NCI-H1092 (cell line): ENCODE data around the gene HS6ST2.
A peak's percentile ranks its signal among the peaks of the same experiment; 100 is the strongest.

Source experiments
- DNase-seq: peaks from one replicate; lab custom pipeline; 2025; lab: John Stamatoyannopoulos, UW

HS6ST2 gene

DNA sequence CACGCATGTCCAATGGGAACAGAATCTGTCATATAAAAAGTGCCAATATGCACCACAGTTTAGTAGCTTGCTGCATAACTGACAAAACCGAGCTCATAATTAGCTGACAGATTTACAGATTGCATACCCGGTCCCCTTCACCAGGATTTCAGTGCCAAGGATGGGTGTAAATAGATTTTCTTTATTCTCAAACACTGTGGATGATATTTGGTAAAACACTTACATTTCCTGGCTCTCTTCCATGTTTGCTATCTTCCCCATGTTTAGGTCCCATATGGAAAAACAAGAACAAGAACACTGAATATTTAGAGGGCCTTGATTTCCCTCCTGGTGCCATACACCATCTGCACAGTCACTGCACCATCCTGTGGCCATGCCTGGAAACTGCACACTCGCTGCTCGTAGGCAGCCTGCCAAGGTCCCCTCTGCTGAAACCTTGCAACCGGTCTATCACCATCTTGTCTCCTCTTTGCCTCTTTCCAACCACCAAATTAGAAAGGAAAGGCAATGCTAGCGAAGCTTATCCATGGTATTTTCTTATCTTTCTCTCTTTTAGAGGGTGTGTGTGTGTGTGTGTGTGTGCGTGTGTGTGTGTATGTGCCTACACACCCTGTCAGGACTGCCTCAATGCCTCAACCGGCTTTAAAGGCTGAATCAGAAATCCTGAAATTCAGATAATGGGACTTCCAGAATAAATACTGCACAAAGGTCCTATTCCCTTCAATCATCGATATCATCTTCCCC lies 345.4 kb downstream of the HS6ST2 start:
- DNase-seq: peak; percentile 69

DNA sequence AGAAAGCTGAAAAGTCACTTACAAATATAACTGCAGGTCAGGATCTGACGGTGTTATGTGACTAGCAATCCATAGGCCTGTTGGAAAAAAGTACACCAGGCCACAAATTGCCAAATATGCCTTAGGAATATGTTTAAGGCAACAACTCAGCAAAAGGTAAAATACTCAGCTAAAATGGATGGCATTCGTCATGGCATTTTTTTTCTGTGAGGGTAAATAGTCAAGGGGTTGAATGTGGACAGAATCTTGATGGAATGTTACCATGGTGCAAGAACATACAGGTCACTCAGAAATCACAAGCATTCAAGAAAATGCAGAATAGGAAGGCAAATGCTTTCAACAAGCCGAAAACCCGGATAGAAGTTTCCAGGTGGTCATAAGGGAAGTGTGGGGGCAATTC lies 347.9 kb downstream of the HS6ST2 start:
- DNase-seq: no peak

GRCh38 chrX:132609362-132609848 lies 349.0 kb downstream of the HS6ST2 start:
- DNase-seq: no peak

- DNase-seq: no peak
Observed at GRCh38 chrX:132603700-132604286, 354.6 kb downstream of the HS6ST2 start.

DNA sequence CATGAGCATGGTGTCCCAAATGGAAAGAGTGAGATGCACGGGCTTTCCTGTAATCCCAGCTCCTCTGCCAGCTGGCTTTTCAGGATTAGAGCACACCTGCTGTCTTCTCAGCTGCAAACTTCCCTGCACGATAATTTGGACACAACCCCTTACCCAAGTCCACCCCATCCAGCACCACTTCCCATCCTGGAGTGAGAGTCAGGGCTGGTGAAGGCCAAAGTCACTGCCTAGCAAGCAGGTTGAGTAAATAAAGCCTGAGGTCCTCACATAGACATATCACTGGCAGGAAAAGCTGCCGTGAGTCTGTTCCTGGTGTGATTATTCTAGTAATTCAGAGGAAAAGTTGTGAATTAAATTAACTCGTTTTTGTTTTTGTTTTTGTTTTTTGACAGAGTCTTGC lies 355.7 kb downstream of the HS6ST2 start:
- no peak for DNase-seq

DNA sequence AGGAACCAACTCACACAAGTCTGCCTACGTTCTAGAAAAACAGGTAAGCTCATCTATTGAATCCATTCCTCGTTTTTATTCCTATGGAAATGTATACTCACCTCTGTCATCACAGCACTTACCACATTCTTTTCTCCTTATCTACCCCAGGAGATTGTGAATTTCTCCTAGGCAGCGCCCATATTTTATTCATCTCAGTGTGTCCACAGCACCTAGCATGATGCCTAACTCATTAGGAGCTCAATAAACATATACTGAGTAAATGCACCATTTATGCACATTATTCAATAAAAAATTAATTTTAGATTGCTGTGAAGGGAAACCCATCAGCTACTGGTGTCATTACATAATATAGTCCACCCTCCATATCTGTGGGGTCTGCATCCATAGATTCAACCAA lies 363.4 kb downstream of the HS6ST2 start:
- no peak for DNase-seq

DNA sequence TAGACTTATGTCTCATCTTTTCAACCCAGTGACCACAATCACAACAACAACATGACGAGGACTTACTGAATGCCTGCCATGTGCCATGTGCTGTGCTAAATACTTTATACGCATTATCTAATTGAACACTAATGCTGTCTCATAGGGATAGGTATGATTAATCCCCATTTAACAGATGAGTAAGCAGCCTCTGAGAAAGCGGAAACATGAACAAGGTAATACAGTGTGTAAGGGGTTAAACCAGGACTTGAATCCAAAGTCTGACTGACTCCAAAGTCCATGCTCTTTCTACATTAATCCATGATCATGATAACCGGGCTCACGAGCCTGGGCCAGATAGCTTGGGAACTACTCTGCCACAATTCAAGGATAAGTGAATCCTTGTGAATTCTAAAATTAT lies 364.3 kb downstream of the HS6ST2 start:
- no peak for DNase-seq

DNA sequence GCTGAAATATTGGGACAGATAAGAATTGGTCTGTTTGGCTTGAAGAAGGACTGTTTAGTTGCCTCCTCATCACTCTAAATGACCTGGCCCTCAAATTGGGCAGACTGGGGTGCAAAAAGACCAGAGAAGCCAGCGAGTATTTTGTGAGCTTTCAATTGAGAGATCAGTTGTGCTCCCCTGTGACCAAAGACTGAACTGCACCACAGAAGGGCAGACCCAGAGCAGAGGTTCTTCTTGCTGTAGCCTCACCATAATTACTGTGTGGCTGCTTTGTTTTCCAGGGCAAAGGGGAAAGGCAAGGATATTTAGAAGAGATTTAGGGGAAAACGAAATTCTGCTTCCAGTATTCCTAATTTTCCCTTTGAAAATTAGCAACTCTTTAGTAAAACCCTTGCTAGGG lies 365.5 kb downstream of the HS6ST2 start:
- peak; percentile 79 for DNase-seq

DNA sequence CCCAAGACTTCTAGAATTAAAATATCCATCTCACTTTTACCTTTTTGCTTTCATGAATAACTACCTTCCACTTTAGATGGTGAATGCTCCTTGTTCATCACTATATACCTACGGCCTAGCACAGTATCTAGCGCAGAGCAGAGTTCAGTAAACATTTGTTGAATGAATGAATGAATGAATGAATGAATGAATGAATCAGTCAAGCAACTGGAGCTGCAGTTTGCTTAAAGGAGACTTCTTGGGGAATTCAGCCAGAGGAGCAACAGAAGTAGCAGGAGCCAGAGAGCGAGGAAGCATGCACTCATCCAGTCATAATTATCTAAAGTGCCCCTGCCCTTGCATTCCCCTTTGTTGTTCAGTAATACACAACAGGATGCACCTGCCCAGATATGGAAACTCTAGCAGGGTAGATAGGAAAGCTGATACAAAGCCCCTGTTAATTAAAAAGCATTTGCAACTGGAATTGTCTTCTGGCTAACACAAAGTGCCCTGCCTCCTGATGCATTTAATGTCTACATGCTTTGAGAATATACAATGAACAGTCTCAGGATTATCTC lies 366.6 kb downstream of the HS6ST2 start:
- peak; percentile 82 for DNase-seq

- DNase-seq: no peak
Observed at GRCh38 chrX:132590350-132591026, 367.9 kb downstream of the HS6ST2 start.

DNA sequence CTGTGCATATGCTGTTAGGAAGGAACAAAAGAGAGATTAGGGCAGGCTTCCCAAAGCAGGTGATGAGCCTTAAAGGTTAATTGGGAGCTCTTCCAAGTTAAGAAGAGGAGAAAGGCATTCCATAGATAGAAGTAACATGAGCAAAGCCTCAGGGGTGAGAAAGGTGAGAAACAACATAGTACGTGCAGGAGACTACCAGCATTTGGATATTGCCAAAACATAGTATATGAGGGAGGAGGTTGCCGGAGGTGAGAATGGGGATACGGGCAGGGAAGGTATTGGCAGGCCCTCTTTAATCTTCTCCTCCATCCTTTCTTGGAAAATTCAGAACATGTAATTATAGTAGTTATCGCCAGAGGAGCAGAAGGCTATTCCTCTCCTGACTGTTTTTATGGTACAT lies 373.5 kb downstream of the HS6ST2 start:
- DNase-seq: no peak

DNA sequence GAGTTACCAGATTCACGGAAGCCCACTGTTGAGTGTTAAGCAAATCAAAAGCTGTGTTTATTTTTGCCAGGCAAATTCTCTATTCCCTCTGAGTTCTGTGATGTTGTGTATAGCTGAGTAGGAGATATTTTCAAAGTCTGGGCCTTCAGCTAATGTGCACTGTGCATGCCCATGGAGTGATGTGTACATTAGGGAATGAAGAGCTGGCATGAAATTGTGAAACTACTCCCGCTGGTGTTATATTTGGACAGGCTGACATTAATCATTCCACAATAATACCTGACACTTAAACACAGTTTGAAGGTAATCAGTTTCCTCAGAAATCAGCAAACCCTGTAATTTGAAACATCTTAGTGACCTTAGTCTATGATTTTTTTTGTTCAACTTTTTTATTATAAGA lies 381.5 kb downstream of the HS6ST2 start:
- no peak for DNase-seq
